HG03342 (cell line): ENCODE results near the gene PLEKHJ1.
"Not testable (repeated sequence)": the region's sequence is repeated elsewhere in the genome, so short reads cannot be mapped to it uniquely, and the experiment has no call there.

Source experiments
- ATAC-seq: cut with Tn5 transposase; IDR thresholded peaks from one replicate; pipeline ENCODE4 v1.9.1; 2021; ENCODE audit warnings: mild to moderate bottlenecking, moderate library complexity; ENCODE audit not compliant: unreplicated experiment

Gene PLEKHJ1, protein sequence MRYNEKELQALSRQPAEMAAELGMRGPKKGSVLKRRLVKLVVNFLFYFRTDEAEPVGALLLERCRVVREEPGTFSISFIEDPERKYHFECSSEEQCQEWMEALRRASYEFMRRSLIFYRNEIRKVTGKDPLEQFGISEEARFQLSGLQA

DNA sequence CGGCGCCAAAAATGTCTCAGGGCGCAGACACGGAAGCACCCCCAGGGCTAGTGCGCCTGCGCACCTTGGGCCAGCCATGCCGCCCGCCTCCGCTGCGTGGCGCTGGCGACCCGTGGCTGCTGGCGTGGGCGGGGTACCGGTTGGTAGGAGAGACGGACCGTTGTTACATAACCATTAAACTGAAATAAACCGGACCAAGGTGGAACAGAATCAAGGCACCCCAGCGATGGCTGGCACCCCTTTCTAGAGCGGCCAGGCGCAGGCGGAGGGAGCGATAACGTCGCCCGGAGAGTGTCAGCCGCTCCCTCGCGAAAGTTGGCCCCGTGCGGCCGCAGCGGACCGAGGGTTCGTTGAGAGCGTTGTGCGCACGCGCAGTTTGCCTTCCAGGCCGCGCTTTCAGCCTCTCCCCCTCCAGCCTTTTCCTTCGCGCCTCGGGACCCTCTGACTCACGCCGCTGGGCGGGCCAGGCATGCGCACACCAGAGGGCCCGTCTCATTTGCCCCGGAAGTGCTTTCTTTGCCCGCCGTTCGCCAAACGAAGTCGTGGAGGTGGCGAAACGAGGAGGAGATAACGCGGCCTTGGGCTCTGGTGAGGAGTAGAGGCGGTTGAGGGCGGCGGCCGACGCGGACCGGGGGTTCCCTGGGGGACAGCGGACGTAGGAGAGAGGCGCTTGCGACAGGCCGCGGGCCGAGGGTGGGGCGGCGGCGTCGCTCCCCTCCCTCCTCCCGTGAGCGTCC is at the start of gene PLEKHJ1, which contains the start of gene SF3A2:
PLEKHJ1 (minus strand) TSS at position 16 of the 737 bp plus-strand sequence. CDS start 81 bp downstream, outside the sequence.
SF3A2 (plus strand) TSS at position 511 of the 737 bp plus-strand sequence. CDS start 6,595 bp downstream, outside the sequence.
- peak; percentile 65 for ATAC-seq

DNA sequence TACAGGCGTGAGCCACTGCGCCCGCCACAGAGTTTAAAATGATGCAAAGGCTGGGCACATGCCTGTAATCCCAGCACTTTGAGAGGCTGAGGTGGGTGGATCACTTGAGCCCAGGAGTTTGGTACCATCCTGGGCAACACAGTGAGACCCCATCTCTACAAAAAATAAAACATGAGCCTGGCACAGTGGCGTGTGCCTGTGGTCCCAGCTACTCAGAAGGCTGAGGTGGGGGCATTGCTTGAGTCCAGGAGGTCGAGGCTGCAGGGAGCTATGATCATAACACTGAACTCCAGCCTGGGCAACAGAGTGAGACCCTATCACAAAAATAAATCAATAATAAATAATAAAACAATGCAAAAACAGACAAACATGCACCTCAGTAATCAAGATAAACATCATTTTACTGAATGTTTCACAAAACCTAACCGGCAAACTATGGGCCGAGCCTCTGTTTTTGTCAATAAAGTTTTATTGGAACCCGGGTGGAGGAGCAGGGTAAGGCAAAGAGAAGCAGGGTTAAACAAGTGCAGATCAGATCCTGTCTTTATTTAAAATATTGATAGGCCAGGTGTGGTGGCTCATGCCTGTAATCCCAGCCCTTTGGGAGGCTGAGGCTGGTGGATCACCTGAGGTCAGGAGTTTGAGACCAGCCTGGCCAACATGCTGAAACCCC is 47.8 kb upstream of the PLEKHJ1 start:
- ATAC-seq: no peak

DNA sequence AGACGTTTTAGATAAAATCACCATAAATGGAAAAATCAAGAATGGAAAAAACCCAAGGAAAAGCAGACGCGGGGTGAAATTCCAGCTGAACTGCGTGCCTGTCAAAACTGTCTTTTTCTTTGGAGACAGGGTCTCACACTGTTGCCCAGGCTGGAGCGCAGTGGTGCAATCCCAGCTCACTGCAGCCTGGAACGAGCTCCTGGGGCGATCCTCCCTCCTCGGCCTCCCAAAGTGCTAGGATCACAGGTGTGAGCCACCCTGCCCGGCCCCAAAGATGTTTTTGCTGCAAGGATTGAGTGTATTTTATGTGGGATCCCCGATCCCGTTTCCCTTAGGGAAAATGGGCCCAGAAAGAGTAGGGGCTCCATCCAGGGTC is 46.7 kb upstream of the PLEKHJ1 start:
- ATAC-seq: no peak

DNA sequence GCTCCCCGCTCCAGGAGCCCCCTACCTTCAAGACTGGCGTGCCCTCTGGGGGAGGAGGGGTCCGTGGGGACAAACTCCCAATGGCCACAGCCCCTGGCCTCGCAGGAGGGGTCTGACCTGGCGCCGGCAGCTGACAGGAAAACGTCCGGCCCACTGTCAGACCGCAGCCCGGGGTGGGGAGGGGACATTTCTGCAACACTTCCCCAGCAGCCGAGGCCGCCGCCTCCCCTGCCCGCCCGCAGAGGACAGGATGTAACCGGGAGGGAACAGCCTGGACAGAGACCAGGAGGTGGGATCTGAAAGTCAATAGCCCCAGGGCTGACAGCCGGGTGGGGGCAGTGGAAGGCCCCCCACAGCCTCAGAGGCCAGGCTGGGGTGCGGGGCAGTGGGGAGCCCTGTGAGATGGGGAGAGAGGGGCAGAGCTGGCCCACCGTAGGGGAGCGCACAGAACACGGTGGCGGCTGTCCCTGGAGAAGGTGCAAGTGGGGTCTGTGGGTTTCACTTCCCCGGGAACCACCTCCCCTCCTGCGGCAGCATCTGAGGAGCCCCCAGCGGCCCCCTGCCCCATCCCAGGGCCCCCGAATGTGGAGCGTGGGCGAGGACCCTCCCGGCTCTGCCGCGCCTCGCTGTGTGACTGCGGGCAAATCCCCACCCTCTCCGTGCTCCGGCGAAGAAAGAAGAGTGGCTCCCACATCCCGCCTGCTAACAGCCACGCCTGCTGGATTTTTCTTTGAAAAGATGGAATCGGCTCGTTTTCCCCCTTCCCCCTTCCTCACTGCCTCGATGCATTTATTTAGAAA is 46.1 kb upstream of the PLEKHJ1 start, which contains the start of gene PEAK3:
PEAK3 (minus strand) TSS at position 114 of the 800 bp plus-strand sequence. CDS start 1,244 bp downstream, outside the sequence.
- no peak for ATAC-seq

DNA sequence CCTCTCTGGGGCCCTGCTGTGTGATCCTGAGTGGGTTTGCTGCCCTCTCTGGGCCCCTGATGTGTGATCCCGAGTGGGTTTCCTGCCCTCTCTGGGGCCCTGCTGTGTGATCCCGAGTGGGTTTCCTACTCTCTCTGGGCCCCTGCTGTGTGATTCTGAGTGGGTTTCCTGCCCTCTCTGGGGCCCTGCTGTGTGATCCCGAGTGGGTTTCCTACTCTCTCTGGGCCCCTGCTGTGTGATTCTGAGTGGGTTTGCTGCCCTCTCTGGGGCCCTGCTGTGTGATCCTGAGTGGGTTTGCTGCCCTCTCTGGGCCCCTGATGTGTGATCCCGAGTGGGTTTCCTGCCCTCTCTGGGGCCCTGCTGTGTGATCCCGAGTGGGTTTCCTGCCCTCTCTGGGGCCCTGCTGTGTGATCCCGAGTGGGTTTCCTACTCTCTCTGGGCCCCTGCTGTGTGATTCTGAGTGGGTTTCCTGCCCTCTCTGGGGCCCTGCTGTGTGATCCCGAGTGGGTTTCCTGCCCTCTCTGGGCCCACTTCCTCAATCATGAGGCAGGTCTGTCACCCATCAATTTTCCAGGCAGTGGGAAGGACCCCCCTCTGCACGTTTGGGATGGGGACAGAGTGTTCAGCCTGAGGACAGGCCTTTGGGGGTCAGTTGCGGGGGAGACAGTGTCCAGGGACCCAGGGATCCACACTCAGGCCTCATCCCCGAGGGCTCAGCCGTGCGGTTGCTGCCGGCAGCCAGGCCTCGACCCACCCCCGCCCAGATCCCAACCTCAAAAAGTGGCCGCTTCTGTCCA is 45.3 kb upstream of the PLEKHJ1 start:
- ATAC-seq: not testable (repeated sequence)

DNA sequence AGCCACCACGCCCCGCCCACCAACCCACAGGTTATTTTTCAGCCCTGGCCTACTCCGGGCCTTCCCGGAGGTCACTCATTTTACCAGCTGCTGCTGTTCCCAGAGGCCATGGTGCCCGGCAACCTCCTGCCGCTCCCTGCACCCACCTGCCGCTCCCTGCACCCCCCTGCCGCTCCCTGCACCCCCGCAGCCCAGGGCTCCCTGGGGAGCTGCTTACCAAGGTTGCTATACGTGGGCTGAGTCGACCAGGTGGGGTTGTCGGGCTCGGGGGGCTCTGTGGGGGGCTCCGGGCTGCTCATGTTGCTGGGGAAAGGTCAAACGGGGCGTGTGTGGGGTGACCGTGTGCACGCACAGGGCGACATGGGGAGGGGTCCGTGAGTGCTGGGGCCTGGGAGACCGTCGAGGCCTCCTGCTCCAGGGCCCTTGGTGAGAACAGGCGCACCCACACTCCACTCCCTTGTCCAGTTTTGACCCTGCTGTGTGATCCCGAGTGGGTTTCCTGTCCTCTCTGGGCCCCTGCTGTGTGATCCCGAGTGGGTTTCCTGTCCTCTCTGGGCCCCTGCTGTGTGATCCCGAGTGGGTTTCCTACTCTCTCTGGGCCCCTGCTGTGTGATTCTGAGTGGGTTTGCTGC is 44.6 kb upstream of the PLEKHJ1 start:
- ATAC-seq: no peak

DNA sequence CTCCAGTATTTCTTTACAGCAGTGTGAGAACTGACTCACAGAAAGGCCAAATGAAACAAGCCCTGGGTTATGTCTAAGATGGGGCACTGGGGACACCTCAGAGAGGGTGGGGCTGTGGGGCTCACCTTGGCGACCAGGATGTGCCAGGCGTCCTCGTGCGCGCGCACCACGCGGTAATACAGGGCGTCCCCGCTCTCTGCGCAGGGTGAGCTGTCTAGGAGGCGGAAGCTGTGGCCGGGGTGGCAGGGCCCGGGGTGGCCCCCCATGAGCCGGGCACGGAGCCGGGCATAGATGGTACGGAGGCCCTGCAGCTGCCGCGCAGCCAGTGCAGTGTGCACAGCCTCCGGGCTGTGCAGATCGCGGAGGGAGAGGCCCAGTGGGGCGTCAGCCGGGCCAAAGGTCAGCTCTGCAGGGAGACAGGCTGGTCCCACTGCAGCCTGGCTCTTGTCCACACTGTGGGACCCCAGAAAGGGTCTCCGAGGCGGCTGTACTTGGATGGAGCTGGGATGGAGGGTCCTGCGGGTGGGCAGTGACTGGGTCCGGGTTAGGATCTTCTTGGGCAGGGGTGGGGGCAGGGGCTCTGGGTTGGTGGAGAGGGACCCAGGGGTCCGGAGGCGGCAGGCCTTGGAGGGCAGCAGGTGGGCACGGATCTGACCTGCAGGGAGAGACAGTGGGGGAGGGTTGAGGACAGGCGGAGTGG is 42.5 kb upstream of the PLEKHJ1 start:
- ATAC-seq: no peak

DNA sequence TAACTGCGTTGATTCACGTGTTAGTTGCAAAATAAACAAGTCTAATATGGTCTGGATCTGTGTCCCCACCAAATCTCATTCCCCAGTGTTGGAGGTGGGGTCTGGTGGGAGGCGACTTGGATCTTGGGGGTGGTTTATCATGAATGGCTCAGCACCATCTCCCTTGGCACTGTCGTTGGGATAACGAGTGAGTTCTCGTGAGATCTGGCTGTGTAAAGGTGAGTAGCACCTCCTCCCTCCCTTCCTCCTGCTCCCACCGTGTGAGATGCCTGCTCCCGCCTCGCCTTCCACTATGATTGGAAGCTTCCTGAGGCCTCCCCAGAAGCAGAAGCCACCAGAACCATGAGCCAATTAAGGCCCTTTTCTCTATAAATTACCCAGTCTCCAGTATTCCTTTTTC is 41.0 kb upstream of the PLEKHJ1 start:
- ATAC-seq: no peak

DNA sequence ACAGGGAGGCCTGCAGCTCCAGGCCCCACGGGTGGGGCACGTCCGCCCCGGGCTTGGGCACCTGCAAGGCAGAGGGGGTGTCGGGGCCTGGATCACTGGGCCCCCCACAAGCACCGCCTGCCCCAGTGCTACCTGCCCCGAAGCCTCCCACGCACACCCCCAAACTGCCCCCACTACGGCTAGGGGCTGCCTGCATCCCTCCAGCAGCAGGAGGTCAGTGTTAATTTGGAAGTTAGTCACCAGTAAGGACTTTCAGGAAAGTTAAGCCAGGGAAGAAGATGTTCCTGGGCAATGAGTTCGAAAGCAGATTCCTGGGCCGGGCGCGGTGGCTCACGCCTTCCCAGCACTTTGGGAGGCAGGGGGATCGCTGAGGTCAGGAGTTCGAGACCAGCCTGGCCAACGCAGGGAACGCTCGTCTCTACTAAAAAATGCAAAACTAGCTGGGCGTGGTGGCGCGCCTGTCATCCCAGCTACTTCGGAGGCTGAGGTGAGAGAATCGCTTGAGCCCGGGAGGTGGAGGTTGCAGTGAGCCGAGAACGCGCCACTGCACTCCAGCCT is 40.4 kb upstream of the PLEKHJ1 start:
- no peak for ATAC-seq

DNA sequence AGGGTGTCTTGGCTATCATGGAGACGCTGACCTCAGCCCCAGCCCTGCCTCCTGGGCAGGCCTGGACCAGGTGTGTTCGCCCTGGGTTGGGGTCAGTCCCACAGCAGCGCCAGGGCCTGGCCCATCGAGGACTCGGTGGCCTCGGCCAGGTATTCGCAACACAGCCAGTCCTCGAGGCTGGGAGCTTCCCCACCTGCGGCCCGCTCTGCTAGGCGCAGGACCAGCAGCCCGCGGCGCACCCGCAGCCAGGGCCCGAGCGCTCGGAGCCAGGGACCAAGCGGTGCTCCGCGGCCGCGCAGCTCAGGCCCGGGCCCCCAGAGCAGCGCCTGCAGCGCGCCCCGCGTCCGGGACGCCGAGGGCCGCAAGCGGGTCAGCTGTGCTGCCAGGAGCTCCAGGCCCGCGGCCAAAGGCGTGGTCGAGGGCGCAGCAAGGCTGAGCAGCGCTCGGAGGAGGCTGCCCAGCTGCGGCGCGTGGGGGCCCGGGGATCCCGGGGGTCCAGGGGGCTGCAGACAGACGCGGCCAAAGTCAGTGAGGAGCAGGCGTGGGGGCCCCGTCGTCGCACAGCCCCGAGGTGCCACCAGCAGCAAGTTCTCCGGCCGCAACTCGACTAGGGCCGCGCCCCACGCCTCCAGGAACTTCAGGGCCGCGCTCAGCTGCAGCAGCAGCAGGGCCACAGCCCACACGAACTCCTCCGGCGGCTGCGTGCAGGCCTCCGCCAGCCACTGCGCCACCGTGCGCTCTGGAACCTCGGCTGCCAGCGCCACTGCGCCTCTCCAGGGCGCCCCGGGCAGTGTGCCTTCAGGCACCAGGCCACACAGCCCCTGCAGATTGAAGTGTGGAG is 39.7 kb upstream of the PLEKHJ1 start:
- no peak for ATAC-seq

DNA sequence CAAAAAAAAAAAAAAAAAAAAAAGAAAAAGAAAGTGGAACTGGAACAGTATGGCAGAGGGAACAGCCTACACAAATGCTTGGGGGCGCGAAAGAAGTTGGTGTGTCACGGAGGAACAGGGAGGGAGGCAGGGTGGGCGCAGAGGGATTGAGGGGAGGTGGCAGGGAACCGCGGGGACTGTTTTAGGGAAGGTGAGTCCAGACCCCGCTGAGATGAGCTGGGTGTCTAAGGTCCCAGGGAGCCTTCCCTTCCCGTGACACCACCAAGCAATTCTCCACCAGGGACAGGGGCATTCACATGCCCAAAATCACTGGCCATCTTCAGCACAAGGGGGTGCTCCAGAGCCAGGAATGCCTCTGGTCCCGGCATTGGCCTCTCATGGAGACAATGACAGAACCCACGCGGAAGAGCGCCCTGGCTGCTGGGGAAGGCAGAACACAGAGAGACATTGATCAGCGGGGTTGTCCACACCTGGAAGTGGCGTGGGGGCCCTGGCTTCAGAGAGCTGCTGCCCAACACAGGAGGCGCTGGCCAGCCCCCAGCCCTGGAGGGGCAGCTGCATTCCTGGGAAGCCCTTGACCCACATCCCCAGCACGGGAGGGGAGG is 38.9 kb upstream of the PLEKHJ1 start:
- ATAC-seq: no peak

DNA sequence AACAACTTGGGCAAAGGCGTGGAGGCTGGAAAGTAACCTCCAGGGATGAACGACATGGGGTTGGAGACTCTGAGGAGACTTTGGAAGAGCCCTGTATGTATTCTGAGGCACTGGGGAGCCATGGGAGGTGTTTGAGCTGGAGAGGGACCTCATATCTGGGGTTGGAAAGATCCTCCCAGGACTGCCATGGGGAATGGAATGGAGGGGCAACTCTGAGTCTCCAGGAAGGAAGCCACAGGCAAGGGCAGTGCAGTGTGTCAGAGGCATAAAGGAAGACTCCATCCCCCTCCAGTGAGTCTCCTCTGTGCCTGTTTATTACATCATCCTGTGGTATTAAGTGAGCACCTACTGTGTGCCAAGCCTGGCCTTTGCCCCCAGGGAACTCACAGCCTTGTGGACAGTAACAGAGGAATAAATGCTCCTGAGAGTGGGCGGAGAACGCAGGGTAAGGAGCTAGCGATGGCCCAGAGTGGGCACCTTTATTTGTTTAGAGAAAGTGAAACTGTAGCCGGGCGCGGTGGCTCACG is 38.1 kb upstream of the PLEKHJ1 start:
- ATAC-seq: no peak

DNA sequence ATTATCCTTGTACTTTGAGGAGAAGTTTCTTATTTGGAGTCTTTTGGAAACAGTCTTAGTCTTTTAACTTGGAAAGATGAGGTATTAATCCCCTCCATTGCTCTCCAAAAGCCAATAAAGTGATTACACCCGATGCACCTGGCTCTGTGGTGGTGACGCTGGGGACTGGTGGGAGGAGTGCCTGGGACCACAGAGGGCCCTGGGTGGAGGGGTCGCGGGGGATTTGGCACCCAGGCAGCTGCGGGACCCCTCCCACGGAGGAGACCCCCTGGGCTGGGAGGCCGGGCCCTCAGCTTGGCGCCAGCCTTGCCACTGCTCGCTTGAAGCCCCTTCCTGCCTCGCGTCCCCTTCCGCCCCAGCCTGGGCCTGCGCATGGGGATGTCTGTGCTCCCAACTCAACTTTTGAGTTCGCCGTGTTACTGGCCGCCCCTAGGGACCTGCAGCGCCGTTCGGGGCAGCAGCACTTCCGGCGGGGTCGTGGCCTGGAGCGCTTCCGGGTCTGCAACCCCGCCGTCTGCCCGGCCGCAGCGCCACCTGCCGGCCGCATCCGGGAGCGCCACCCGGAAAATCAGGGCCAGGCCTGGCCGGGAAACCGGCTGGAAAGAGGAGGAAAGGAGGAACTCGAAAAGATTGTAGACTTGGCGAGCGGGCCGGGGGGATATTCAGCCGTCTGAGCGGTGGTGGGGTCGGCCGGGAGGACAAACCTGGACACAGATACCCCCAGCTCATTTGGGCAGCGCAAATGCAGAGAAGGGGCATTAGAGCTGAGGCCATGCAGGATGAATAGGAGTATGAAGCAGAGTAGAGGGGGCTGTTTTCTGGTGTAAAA is 37.4 kb upstream of the PLEKHJ1 start:
- peak; percentile 37 for ATAC-seq

DNA sequence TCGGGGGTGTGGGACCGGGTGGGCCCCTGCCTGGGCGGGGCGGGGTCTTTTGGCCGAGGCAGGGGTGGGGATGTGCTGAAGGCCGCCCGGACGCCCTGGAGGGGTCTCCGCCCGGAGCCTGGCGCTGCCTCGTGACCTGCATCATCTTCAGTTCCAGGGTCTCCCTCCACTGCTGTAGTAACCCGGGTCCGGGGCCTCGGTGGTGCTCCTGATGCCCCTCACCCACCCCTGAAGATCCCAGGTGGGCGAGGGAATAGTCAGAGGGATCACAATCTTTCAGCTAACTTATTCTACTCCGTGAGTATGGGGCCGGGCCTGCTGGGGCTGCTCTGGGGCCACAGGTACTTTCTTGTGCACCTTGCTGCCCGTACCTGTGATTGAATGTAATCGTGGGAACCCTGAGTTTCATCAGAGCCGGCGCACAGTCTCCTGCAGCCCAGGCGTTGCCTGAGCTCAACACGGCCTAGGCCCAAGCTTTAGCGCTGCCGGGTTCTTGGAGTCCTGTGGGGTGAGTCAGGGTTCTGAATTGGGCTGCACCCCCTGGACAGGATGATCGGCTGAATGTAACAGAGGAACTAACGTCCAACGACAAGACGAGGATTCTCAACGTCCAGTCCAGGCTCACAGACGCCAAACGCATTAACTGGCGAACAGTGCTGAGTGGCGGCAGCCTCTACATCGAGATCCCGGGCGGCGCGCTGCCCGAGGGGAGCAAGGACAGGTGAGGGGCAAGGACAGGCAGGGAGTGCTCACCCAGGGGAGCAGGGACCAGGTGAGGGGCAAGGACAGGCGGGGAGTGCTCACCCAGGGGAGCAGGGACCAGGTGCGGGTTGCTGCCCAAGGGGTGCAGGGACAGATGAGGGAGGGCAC is 35.3 kb upstream of the PLEKHJ1 start:
- no peak for ATAC-seq

DNA sequence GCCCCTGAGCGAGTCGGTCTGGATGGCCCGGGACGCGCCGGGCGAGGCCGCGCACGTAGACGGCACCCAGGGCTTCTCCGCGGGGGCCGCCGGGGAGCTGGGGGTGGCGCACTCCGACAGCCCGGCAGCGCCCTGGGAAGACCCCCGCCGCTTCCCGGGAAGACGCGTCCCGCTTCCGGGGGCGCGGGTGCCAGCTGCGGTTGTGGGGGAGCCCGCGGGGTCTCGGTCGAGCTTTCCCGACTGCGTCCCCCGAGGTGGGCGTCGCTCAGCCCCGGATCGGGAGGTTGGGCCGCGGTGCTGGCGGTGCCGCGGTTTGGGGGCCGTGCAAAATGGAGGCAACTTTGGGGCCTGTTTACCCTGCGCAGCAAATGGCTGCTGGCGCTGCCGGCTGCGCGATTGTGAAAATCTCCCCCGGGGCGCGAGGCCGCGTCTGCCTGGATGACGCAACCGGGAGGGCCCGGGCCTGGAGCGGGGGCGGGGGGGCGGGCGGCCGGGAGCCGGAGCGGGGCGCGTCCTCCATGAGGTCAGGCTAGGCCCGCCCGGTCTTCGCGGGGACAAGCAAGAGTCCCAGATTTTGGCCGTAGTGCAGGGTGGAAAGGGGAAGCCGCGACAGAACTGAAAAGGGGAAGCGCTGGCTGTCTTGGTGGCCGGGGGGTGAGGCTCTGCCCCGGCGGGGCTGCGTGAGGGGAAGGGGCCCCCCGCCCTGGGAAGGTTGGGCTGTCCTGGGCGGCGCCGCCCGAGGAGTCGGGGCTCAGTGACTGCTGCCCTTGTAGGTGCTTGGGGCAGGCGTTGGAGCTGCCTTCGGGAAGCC is 34.5 kb upstream of the PLEKHJ1 start:
- ATAC-seq: no peak
